Hematopoietic multipotent progenitor cell treated with erythropoietin and hydrocortisone succinate and interleukin-3 and kit ligand, for 6 days (in vitro differentiated cells): ENCODE data around the gene SPINK4.

Experiments used
- DNase-seq: peaks from one replicate; pipeline ENCODE4 v3.0.0-alpha.2; 2015

The SPINK4 gene

GRCh38 chr9:33230756-33231622 is 9.0 kb upstream of the SPINK4 start:
- no peak for DNase-seq

- DNase-seq: no peak
Measured at GRCh38 chr9:33231623-33231942, 8.4 kb upstream of the SPINK4 start.

- no peak for DNase-seq
Measured at GRCh38 chr9:33232815-33233214, 7.2 kb upstream of the SPINK4 start.

GRCh38 chr9:33233626-33234342 is 6.2 kb upstream of the SPINK4 start:
- DNase-seq: peak; percentile 88

GRCh38 chr9:33234511-33235467 is 5.2 kb upstream of the SPINK4 start:
- no peak for DNase-seq

GRCh38 chr9:33236571-33236970 is 3.4 kb upstream of the SPINK4 start:
- DNase-seq: no peak

GRCh38 chr9:33241298-33241697 is 1.3 kb downstream of the SPINK4 start:
- DNase-seq: no peak

- no peak for DNase-seq
Measured at GRCh38 chr9:33242609-33243134, 2.7 kb downstream of the SPINK4 start.

GRCh38 chr9:33244137-33244784 is 4.3 kb downstream of the SPINK4 start:
- DNase-seq: no peak

- no peak for DNase-seq
Measured at GRCh38 chr9:33245341-33245740, 5.4 kb downstream of the SPINK4 start.

GRCh38 chr9:33246269-33246860 is 6.4 kb downstream of the SPINK4 start:
- DNase-seq: no peak

GRCh38 chr9:33248606-33249005 is 8.6 kb downstream of the SPINK4 start:
- DNase-seq: no peak

GRCh38 chr9:33249087-33249658 is 9.2 kb downstream of the SPINK4 start:
- no peak for DNase-seq

GRCh38 chr9:33249983-33250382 is 10.0 kb downstream of the SPINK4 start:
- DNase-seq: no peak

GRCh38 chr9:33250458-33250995 is 10.6 kb downstream of the SPINK4 start:
- DNase-seq: no peak

GRCh38 chr9:33254211-33254610 is 14.2 kb downstream of the SPINK4 start:
- DNase-seq: no peak

GRCh38 chr9:33255014-33255413 is 15.0 kb downstream of the SPINK4 start:
- no peak for DNase-seq

GRCh38 chr9:33255471-33255870 is 15.5 kb downstream of the SPINK4 start:
- DNase-seq: no peak

GRCh38 chr9:33256236-33256635 is 16.3 kb downstream of the SPINK4 start:
- no peak for DNase-seq

GRCh38 chr9:33257276-33257675 is 17.3 kb downstream of the SPINK4 start:
- DNase-seq: no peak

- DNase-seq: peak; percentile 23
Measured at GRCh38 chr9:33260372-33260771, 20.4 kb downstream of the SPINK4 start.
